NCI-H460 (cell line): ENCODE data around the gene FLOT1. TPM values are rescaled to one million over a fixed set of nuclear protein-coding genes. Genes with fewer than 3 reads are reported as not detected.

Experiments used
- DNase-seq: peaks from one replicate; pipeline ENCODE4 v3.0.0-alpha.2; 2016; ENCODE audit warnings: low read depth; ENCODE audit errors: extremely low read depth
- total RNA-seq: library from RNA; depleted of rRNA; stranded (reverse); fragments of >200 nt; shearing (Covaris generic); gene quantifications from 2 replicates; pipeline ENCODE4 v1.2.3, GENCODE V29; 2014

The FLOT1 gene
- total RNA-seq, 1 experiment from 2014 or later: 137 TPM

DNA sequence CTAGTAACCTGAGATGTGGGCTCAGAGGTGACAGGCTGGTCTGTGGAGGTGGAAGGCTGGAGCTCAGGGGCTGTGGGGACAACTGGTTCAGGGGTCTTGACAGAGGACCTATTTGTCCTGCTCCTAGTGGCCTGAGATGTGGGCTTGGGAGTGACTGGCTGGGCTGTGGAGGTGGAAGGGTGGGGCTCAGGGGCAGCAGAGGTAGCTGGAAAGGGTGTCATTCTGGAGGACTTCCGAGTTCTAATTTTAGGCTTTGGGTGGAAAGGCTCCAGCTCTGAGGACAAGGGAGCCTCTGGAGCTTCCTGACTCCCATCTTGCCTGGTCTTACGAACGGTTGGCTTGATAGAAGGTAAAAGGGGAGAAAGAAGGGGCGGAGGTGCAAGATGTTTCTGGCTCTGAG lies 36.9 kb downstream of the FLOT1 start:
- DNase-seq: no peak

DNA sequence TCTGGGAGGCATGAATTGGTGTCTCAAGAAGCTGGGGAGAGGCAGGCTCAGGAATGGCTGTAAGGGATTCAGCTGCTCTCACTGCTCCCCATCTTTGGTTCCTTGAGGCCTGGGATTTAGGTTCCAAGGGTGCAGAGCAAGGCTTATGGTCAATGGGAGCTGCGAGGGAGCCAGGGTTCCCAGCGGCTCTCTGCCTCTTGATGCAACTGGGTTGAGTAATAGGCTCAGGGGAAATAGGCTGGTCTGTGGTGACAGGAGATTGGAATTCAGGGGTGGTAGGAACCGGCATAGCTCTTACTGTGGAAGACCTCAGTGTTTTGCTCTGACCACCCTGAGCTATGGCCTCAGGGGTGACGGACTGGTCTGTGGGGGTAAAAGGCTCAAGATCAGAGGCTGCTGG lies 38.7 kb downstream of the FLOT1 start:
- no peak for DNase-seq

DNA sequence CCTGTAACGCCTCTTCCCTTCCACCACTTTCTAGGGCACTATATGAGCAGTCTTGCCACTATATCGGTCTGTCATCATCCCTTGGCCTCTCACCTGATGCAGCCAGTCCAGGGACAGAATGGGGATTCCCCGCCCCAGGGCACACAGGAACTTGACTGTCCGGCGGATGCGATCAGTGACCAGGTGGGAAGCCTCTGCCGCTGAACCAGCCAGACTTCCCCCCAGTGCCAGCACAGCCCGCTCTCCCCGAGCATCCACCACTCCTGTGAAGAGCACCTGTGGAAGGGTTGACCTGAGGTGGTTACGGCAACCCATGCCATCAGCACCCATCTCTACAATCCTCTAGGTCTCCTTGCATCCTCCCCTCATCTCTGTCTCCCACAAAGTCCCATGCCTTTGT lies 39.5 kb downstream of the FLOT1 start:
- DNase-seq: no peak

DNA sequence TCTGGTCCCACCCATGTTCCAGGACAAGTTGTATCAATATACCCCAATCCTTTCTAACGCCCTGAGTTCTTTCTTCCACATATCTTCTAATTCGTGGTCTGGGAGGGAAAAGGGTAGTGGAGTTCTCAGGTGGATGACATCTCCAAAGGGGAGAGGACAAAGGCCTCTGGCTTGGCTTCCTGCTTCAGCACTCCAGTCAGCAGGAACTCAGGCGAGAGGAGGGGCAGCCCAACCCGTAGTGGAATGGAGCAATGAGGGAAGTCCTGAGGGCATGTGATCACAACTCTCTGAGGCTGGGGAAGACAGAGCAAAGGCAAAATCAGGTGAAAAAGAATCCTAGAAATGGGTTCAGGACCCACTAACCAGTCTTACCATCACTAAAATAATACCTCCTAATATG lies 42.1 kb downstream of the FLOT1 start:
- DNase-seq: no peak

DNA sequence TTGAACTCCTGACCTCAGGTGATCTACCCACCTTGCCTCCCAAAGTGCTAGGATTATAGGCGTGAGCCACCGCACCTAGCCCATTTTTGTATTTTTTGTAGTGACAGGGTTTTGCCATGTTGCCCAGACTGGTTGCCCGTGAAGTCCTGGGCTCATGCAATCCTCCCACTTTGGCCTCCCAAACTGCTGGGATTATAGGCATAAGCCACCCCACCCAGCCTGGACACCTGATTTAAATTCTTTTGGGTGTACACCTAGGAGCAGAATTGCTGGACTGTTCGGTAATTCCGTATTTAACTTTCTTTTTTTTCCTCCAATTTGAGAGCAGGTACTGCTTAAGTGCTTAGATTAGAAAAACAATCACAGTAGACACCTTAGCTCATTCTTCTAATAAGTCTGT lies 46.1 kb downstream of the FLOT1 start:
- no peak for DNase-seq

DNA sequence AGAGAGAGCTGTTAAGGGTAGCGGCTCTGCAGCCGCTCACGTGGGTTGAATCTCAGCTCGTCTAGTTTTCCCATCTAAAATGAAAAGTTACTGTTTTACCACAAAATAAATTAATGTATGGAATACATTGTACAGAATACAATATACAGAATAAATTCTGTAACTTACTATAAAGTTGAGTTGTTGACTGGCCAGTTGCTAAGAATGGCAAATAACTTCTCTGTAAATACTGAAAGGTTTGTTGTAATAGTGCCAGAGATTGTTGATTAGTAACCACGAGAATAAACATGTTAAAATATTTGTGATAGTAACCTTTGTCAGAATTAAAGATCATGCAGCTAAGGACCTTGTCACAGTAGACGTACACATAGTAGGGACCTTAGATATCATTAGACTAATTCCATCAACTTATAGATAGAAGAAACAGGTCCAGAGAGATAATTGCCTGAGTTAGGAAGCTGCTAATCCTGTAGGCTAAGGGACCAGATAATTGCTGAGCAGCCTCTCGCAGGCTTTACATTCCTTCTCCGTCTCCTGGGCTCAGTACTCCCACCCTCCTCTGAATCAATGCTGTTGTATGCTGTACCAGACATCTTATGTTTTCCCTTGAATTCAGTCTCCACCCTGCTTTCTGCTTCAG lies 51.2 kb downstream of the FLOT1 start:
- DNase-seq: no peak

DNA sequence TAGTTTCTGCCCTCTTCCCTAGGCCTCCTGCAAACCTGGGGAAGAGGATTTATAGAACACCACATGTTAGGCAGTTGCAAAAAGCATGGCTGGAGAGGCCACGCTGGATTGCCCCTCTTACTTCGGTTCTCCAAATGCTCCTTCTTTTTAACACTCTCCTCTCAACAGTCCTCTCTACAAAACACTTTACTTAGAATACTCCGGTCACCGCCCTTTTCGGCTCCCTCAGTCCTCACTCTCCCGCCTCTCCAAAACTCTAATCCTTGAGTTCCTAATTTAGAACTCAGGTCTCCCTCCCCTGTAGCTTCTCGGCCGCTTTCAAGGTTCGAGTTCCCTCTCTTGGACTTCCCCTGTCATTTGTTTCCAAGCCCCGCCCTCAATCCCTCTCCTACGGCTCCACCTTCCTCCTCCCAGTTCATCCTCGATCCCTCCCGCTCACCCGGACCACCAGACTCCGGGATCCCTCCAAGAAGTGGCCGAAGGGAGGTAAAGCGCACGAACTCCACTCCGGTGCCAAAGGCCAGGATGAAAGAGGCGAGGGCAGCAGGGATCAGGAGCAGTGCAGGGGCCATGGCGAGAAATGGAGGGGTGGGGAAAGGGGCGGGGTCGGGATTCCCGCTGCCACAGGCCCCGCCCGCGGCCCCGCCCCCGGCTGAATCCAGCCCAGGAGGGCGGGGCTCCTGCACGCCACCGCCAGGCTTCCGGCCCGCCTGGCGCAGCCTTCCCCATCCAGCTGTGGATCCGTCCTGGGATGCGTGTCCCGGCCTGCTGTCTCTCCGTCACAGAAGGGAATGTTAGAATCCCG lies 51.9 kb downstream of the FLOT1 start, which contains the start of gene NRM:
TSS of gene NRM (minus strand) at position 582 of the 805 bp plus-strand sequence. CDS start at position 572, 10 bp downstream.
- DNase-seq: peak; percentile 70

DNA sequence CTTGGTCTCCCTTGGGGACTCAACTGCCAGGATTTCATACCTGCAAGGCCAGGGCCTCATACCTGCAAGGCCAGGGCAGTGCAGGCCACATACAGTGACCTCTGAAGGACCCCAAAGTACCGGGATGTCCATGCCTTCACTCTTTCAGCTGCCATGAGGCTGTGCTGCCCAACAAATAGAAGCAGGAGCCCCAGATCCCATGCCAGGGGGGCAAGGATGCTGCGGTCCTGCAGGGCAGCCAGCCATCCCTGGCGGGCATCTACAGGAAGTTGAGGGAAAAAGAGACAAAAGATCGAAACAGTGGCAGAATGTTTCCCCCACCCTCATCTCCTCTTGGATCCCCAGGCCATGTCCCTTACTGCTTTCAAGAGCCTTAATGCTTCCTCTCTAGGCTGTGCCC lies 52.5 kb downstream of the FLOT1 start:
- no peak for DNase-seq

DNA sequence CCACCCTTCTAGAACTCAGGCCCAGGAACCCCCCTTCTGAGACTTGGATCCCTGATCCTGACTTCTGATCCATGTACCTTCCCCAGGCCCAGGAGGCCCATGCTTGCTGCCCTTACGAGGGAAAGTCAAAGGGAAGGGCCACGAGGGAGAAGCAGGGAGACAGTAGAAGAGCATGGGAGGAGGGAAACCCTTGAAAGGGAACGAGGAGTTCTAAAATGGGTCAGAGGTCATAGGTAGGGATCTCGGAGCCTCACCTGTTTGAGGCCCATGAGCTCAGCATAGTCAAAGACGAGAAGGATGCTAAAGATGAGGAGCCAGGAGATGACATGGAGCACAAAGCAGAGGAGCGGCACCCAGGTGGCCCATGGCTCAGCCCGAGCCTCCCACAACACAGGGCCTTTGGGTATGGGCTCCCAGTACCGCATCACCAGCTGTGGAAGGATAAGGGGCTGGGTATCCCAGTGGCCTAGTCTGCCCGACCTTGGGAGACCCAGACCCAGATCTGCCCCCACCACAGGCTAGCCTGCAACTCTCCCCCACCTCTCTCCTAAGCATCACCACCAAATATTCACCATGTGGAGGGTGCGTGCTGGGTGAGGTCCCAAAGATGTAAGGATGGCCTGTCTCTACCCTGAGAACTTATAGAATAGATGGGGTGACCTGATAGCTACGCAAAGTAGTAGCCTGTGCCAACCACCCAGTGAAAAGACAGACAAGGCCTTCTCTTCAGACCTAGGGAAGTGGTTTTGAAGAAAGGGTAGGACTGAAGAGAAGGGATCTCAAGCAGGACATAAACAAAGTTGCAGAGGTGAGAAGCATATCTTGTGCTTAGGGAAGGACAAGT lies 53.2 kb downstream of the FLOT1 start:
- no peak for DNase-seq

DNA sequence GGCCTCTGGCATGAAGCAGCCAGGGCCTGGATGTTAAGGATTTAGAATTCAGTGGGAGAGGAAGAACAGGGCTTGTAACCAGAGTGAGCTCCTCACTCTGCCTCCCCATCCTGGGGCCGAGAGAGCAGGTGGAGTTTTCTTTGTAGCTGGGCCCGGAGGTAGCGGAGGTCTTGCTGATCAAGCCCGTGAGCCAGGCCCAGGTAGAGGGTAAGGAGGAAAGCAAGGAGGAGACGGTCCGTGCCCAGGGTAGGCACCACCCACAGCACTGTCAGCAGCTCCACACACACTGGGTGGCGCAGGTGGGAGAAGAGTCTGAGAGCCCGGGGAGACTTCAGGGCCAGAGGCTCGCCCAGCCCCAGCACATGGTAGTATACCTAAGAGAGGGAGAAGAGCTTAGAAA lies 53.9 kb downstream of the FLOT1 start:
- no peak for DNase-seq

DNA sequence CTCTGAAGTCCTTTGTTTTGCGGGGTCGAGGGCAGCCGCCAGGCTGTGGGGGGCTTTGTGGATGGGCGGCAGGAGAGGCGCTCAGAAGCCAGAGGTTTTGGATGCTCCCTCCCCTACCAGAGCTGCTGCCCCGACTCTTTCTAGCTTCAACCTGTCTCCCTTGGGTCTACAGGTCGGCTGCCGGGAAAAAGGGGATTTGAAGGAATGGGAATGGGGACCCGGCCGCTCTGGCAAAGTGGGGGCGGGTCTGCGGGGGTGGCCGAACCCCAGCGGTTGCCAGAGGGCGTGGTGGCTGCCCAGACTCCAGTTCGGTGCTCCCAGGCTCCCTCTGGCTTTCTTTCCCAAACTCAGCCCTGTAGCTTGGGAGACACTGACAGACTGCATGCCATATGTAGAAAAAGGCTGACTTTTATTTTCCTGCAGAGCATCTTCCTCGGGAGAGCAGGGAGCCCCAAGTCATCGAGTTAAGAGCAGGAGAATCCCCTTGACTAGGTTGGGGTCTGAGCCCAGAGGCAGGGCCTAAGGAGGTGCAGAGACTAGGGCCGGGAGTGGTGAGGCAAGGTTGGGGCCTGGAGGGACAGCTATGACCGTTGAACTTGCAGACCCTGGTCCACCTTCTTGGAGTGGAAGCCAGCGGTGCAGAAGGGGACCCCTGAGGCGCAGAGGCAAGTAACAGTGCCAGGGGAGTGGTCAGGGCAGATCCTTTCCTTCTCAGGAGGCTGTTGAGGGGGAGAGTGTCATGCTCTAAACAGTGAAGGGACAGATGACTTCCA lies 54.6 kb downstream of the FLOT1 start:
- no peak for DNase-seq

DNA sequence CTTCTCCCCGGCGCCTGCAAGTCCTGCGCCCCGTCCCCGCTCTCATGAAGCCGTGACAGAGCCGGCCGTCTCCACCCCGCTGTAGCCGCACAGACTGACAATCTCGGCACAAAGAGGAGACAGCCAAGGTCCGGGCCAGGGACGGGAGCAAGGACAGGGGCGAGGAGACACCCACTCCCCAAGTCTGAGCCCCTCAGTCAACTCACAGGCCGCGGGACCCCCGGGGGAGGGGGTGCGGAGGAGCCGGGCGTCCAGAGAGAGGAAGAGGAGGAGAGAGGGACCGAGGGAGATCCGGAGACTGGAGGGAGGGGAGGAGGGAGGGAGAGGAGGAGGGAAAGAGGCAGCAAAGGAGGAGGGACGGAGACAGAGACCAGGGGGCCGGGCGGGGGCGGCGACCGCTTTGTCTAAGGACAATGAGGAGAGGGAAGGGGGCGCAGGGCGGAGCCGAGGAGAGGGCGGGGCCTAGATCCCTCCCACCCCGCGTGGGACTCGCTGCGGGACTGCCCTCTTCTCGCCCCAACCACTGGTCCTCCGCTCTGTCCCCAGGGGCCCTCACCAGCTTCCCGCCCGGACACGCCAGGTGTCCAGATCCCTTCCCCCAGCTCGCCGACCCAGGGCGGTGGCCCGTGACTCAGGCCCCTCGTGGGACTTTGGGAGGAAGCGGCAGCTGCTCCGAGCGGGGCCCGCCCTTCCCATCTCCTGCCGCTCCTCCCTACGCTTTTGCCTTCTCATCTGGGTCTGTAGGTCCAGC lies 55.4 kb downstream of the FLOT1 start:
- DNase-seq: peak; percentile 85

DNA sequence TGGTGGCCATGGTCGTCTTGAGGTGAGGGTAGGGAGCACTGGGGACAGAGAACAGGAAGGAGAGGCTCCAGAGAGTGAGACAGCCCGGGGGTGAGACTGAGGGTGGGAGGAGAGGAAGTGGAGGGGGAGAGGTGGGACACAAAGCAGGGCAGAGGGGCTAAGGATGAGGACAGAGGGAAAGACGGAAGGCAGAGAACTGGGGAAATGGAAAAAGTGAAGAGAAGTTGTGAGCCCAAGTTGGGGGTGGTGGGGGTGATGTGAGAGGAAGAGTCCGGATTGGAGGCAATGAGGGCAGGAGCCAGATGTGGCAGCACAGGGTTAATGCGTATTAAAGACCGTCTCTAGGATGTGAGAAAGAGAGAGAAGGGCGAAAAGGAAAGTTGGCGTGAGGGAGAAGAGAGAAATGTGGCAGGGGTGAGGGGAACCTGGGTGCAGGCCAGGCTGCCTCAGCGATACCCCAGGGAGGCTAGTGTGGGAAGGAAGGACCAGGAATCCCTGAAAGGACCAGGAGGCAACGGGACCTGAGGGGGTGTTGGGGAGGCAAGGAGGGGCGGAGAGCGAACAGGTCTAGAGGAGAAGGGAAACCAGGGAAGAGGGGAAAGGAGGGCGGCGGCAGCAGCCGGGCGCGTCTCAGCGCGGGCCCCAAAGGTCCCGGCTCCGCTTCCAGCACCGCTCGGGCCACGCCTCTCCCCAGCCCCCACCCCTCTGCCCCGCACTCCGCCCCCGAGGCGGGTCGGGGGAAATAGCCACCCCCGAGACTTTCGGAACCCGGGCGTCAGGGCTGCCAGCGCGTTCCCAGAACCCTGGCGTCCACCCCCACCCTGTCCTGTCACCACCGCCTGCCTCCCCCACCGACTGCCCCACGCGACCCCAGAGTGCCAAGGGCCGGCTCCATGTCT lies 56.2 kb downstream of the FLOT1 start, which contains the start of gene PPP1R18:
TSS of gene PPP1R18 (minus strand) at position 637 of the 899 bp plus-strand sequence. CDS start at position 10, 627 bp downstream.
- DNase-seq: no peak

DNA sequence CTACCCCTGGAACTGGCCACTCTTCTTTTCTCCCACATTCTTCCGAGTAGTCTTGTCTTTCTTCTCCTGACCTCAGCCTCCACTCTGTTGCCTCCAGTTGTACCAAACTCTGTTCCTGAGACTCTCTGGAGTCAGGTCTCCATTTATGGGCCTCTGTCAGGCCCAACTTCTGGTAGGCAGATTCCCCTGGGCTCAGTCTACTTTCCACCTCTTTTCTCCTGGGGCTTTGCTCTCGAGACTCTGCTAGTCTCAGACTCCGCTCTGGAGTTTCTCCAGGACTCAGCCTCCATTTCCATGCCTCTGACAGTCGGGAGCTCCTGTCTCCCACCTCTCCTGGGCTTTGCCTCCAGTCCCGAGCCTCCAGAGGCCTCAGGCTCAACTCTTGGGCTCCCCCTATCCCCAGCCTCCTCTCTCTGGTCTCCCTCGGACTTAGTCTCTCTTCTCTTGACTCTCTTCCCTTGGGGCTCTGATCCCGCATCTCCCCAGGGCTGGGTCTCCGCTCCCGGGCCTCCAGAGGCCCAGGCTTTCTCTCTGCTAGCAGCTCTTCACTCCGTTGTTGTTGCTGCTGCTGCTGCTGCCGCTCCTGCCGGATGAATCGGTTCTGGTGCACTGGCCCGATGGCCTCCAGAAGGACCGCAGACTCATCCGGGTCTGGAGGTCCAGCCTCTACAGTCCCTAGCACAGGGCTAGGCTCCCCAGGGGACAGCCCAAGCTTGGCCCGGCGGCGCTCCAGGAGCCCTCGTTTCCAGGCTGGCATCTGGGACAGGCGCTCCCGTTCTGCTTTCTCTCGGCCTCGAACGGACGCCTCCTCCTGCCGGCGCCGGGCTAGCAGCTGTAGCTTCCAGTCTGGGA lies 57.1 kb downstream of the FLOT1 start:
- DNase-seq: peak; percentile 40

DNA sequence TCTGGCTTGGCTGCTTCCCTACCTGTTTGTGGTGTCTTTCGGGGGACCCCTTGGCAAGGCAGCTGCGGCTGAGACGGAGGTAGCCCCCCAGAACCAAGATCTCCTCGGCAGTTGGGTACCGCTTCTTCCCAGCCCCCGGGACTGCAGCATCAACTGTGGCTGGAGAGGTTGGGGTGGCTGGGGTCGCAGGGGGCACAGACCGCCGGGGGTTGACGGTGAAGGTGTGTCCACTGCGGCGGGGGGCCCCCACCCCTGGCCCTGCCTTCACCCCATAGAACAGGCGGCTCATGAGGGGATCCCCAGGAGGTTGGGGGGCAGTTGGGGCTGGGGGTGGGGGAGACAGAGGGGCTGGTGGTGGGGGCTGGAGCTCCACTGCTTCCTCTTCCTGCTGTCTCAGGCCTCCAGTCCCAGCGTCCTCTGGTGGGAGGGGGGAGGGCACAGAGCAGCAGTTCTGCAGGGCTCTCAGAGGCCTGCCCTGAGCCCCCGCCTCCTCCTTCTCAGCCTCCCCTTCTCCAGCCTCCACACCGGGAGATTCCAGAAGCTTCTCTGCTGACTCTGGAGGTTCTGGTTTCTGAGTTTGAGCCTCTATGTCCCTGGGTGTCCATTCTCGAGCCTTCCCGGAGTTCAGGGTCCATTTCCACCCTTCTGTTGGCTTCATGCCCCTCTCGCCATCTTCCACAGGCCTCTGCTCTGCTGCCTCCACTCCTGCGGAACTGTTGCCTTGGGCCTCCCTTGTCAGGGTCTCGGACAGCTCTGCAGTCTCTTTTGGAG lies 57.9 kb downstream of the FLOT1 start:
- no peak for DNase-seq

DNA sequence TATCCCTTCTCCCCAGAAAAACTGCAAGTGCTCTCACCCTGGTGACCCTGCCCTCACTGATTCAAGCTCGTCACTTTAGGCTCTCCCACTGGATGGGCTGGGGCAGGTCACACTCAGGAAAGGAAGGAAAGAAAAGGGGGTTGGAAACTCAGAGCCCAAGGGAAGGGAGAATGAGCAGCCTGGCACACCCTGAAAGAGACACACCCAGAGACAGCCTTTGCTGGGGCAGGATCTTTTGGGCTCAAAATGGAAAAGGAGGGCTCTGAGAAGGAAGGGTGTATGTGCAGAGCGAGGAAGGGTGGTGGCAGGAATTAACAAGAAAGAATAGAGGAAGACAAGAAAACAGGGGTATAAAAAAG lies 58.5 kb downstream of the FLOT1 start:
- DNase-seq: no peak
